HAP-1 (cell line): ENCODE data around the gene IL6R.
A peak's percentile ranks its signal among the peaks of the same experiment; 100 is the strongest.

Source experiments
- DNase-seq, 2 experiments: peaks; one replicate each; pipeline ENCODE4 v3.0.0-alpha.2; 2016 to 2020; ENCODE audit warnings: low spot score in 2 of 2
- H3K27me3 ChIP-seq: fragments of 250-450 bp; sonication (Bioruptor Pico); 2 replicates; pipeline ENCODE4 v1.5.1; 2020; ENCODE audit warnings: low read depth, mild to moderate bottlenecking, moderate library complexity
- H3K36me3 ChIP-seq: fragments of 250-450 bp; sonication (Bioruptor Pico); replicated peaks from 2 replicates; pipeline ENCODE4 v1.5.1; 2020; ENCODE audit warnings: mild to moderate bottlenecking
- H3K4me1 ChIP-seq: fragments of 250-450 bp; sonication (Bioruptor Pico); 2 replicates; pipeline ENCODE4 v1.5.1; 2020; ENCODE audit warnings: mild to moderate bottlenecking
- H3K4me3 ChIP-seq: fragments of 250-450 bp; sonication (Bioruptor Pico); 2 replicates; pipeline ENCODE4 v1.5.1; 2020; ENCODE audit warnings: mild to moderate bottlenecking, moderate library complexity
- H3K9me3 ChIP-seq: fragments of 250-450 bp; sonication (Bioruptor Pico); 2 replicates; pipeline ENCODE4 v1.5.1; 2020; ENCODE audit warnings: mild to moderate bottlenecking, moderate library complexity
- in situ Hi-C: fragments of 300-500 bp; cut with MboI; formaldehyde crosslinking; loops from 3 replicates; pipeline ENCODE4 v1.14.3; 2020; ENCODE audit warnings: low sequenced_read_pairs, inconsistent platforms, mixed read lengths

Gene IL6R

DNA sequence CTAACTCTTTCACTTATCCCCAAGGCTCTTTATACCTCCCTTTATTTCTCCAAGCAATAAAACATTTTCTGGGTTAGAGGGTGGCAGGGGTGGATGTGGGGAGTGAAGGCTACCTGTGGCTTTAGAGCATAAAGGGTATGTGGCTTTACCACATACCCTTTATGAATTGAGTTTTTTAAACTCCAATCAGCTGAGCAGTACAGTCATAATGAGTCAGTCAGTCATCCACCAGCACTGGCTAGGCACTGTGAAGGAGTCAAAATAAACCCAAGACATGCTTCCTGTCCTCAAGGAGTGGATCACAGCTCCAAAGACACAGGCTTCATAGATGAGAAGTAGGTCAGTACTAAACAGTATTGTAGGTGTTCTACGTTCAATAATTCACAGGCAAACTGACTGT, 94.3 kb downstream of the IL6R start:
- H3K27me3 ChIP-seq: peaks cover 33% of the 10 kb centered on the region
- in situ Hi-C loops: no loop called here
- H3K4me3 ChIP-seq: no peak overlapping the region
- no peak for DNase-seq
- no peaks in the 10 kb centered on the region for H3K9me3 ChIP-seq
- no peaks in the 10 kb centered on the region for H3K4me1 ChIP-seq
- H3K36me3 ChIP-seq: no peaks in the 10 kb centered on the region

DNA sequence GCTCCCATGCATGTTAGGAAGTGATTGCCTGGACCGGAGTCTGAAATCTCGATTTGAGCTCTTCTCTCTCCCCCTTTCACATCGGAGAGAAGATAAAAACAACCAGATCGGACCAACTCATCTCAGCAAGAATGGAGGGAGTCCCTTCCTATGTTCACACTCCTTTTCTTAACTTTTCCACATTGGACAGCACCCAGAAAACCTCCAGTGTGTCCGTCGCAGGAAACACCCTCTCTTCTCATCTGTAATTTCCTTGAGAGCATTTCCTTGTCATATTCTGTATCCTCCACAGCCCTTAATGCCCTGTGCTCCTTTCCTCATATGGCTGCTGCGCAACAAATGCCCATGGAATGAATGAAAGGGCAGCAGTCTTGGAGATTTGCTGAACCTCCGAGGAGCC, 95.4 kb downstream of the IL6R start:
- no peaks in the 10 kb centered on the region for H3K36me3 ChIP-seq
- H3K4me1 ChIP-seq: no peaks in the 10 kb centered on the region
- in situ Hi-C loops: no loop called here
- no peak for DNase-seq
- H3K4me3 ChIP-seq: no peak overlapping the region
- H3K9me3 ChIP-seq: no peaks in the 10 kb centered on the region
- peaks cover 33% of the 10 kb centered on the region for H3K27me3 ChIP-seq

GRCh38 chr1:154501423-154502065, 96.4 kb downstream of the IL6R start:
- DNase-seq: peak in 1 of 2 experiments; percentile 22
- peaks cover 33% of the 10 kb centered on the region for H3K27me3 ChIP-seq

GRCh38 chr1:154502066-154502743, 97.1 kb downstream of the IL6R start, which contains the start of the genes SHE and TDRD10:
Gene SHE, minus strand, starts transcription at chr1:154502412. Its CDS starts 386 bp downstream, at chr1:154502026.
Gene TDRD10, plus strand, starts transcription at chr1:154502219. Its CDS starts 4,685 bp downstream, at chr1:154506904.
- Histone ChIP-seq H3K9me3 (no peaks in the 10 kb centered on the region), H3K36me3 (no peaks in the 10 kb centered on the region), H3K27me3 (peaks cover 33% of the 10 kb centered on the region), H3K4me3 (peak within 1 kb of the TSS; percentile 17), H3K4me1 (no peaks in the 10 kb centered on the region)
- in situ Hi-C loops: no loop called here
- no peak for DNase-seq

More at GRCh38 chr1:154501423-154502065, 96.4 kb downstream of the IL6R start:
- H3K4me1 ChIP-seq: no peaks in the 10 kb centered on the region
- in situ Hi-C loops: no loop called here
- no peaks in the 10 kb centered on the region for H3K9me3 ChIP-seq
- H3K4me3 ChIP-seq: peak overlapping the region; percentile 17
- H3K36me3 ChIP-seq: no peaks in the 10 kb centered on the region

DNA sequence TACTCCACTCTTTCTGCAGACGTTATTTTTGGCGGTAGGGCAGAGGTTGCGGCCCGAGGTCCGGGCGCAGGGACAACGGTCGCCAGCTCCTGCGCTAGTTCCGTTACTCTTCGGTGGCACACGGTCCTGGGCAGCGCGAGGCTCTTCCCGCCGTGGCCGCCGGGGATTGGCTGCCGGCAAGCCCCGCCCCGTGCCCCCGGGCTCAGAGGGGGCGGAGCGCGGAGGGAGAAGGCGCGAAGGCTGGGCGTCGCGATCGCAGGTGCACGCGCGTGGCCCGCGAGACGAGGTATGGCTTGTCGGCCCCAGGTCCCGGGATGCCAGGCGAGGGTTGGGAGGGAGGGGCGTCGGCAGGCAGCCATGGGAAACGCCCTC, 97.6 kb downstream of the IL6R start:
- no peak overlapping the region for H3K4me3 ChIP-seq
- no peaks in the 10 kb centered on the region for H3K36me3 ChIP-seq
- peaks cover 33% of the 10 kb centered on the region for H3K27me3 ChIP-seq
- no peaks in the 10 kb centered on the region for H3K9me3 ChIP-seq
- DNase-seq: no peak
- in situ Hi-C loops: no loop called here
- H3K4me1 ChIP-seq: no peaks in the 10 kb centered on the region

- in situ Hi-C loops: no loop called here
- Histone ChIP-seq H3K9me3 (no peaks in the 10 kb centered on the region), H3K27me3 (peaks cover 34% of the 10 kb centered on the region), H3K36me3 (no peaks in the 10 kb centered on the region), H3K4me1 (no peaks in the 10 kb centered on the region), H3K4me3 (no peak overlapping the region)
- no peak for DNase-seq
Observed at GRCh38 chr1:154503898-154504297, 98.8 kb downstream of the IL6R start.

GRCh38 chr1:154512760-154513159, 107.6 kb downstream of the IL6R start:
- Histone ChIP-seq H3K9me3 (no peaks in the 10 kb centered on the region), H3K36me3 (no peaks in the 10 kb centered on the region), H3K4me1 (no peaks in the 10 kb centered on the region), H3K4me3 (no peak overlapping the region), H3K27me3 (peaks cover 5% of the 10 kb centered on the region; the same call in 1 of the 2 replicates)
- in situ Hi-C loops: no loop called here
- DNase-seq: no peak

GRCh38 chr1:154514066-154514553, 109.0 kb downstream of the IL6R start:
- Histone ChIP-seq H3K4me1 (no peaks in the 10 kb centered on the region), H3K9me3 (no peaks in the 10 kb centered on the region), H3K27me3 (0 out of 2 replicates have a peak, but pooled peaks cover 2% of the 10 kb centered on the region), H3K4me3 (no peak overlapping the region), H3K36me3 (no peaks in the 10 kb centered on the region)
- in situ Hi-C loops: no loop called here
- DNase-seq: no peak

DNA sequence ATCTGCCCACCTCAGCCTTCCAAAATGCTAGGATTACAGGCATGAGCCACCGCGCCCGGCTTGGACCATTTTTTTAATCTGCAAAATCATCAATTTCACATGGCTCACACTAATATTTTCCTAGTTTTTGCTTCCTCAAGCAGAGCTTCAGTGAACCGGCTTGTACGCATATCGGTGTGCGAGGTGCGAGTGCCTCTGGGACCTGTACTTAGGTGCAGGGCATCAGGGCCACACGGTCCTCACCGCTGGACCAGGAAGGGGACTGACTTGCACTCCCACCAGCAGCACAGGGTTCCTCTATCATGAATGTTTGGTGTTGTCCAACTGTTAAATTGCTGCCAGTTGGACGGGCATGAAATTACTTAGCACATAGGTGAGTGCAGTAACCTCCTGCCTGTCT, 112.5 kb downstream of the IL6R start:
- Histone ChIP-seq H3K4me1 (no peaks in the 10 kb centered on the region), H3K27me3 (0 out of 2 replicates have a peak, but pooled peaks cover 2% of the 10 kb centered on the region), H3K36me3 (no peaks in the 10 kb centered on the region), H3K4me3 (no peak overlapping the region), H3K9me3 (no peaks in the 10 kb centered on the region)
- in situ Hi-C loops: no loop called here
- no peak for DNase-seq
